Gastrocnemius medialis (tissue), 4 donors: ENCODE data around the gene ODC1. TPM values are rescaled to one million over a fixed set of nuclear protein-coding genes. Genes with fewer than 3 reads are reported as not detected.

Experiments
- ATAC-seq, 2 donors: fragments of 150-250 bp; one replicate each; pipeline ENCODE4 v1.9.1; 2016
- DNase-seq, 2 donors: peaks; one replicate each; pipeline ENCODE4 v3.0.0-alpha.2; 2019
- H3K27ac ChIP-seq, 4 donors: fragments of 200-600 bp; sonication (generic); 1 replicate in 1 of 4; 2 replicates in 3 of 4; pipeline ENCODE4 v1.5.1; 2016 to 2018; ENCODE audit warnings: mild to moderate bottlenecking in 2 of 4, moderate library complexity in 1 of 4
- H3K27me3 ChIP-seq, 3 donors: fragments of 200-600 bp; sonication (generic) in 2 of 3; 1 replicate in 1 of 3; 2 replicates in 2 of 3; pipeline versions ENCODE4 v1.5.1 to v1.6.0; 2016 to 2019; ENCODE audit warnings: mild to moderate bottlenecking in 1 of 3, moderate library complexity in 1 of 3
- H3K36me3 ChIP-seq, 2 donors: fragments of 200-600 bp; sonication (generic) in 1 of 2; one replicate each; pipeline ENCODE4 v1.5.1; 2017 to 2018
- H3K4me1 ChIP-seq, 2 donors: fragments of 200-600 bp; sonication (generic) in 1 of 2; one replicate each; pipeline ENCODE4 v1.5.1; 2016 to 2017; ENCODE audit warnings: mild to moderate bottlenecking in 2 of 2
- H3K4me3 ChIP-seq, 4 donors: fragments of 200-600 bp; sonication (generic) in 3 of 4; 1 replicate in 1 of 4; 2 replicates in 3 of 4; pipeline ENCODE4 v1.5.1; 2016 to 2019; ENCODE audit warnings: mild to moderate bottlenecking in 2 of 4
- H3K9me3 ChIP-seq, 3 donors: fragments of 200-600 bp; sonication (generic) in 2 of 3; 1 replicate in 1 of 3; 2 replicates in 2 of 3; pipeline ENCODE4 v1.5.1; 2016 to 2019
- POLR2A ChIP-seq, 2 donors: fragments of 450-650 bp; IDR thresholded peaks; one replicate each; pipeline ENCODE4 v1.6.1; 2017; ENCODE audit warnings: antibody characterized with exemption in 2 of 2, mild to moderate bottlenecking in 2 of 2, moderate library complexity in 2 of 2
- in situ Hi-C, 4 donors: fragments of 200-750 bp; cut with MboI; loops; one replicate each; pipeline versions ENCODE4 v1.15.0 to v1.8.0; 2017; ENCODE audit warnings: low sequenced_read_pairs in 4 of 4
- intact Hi-C: fragments of 100-400 bp; cut with DNase I; formaldehyde crosslinking; loops from one replicate; pipeline ENCODE4 v1.15.1; 2023; ENCODE audit warnings: low total_unique reads
- total RNA-seq, 4 donors: library from RNA; depleted of rRNA; stranded (reverse); fragments of >200 nt; gene quantifications; one replicate each; pipeline versions ENCODE4 v1.1.0 to v1.2.3, GENCODE V29; 2016
- TF ChIP-seq, protein P1 (sequence below), 5 experiments: fragments of 450-650 bp in 3 of 5; fragments of 200-600 bp in 2 of 5; sonication (generic) in 2 of 5; IDR thresholded peaks in 4 of 5; conservative IDR thresholded peaks in 1 of 5; 1 replicate in 4 of 5; 2 replicates in 1 of 5; pipeline ENCODE4 v1.5.1; 2016 to 2019; ENCODE audit warnings: antibody characterized with exemption in 5 of 5, mild to moderate bottlenecking in 3 of 5, moderate library complexity in 3 of 5

Gene ODC1
- 100 to 1,000 TPM; 134 to 339 (median 255) TPM for total RNA-seq

DNA sequence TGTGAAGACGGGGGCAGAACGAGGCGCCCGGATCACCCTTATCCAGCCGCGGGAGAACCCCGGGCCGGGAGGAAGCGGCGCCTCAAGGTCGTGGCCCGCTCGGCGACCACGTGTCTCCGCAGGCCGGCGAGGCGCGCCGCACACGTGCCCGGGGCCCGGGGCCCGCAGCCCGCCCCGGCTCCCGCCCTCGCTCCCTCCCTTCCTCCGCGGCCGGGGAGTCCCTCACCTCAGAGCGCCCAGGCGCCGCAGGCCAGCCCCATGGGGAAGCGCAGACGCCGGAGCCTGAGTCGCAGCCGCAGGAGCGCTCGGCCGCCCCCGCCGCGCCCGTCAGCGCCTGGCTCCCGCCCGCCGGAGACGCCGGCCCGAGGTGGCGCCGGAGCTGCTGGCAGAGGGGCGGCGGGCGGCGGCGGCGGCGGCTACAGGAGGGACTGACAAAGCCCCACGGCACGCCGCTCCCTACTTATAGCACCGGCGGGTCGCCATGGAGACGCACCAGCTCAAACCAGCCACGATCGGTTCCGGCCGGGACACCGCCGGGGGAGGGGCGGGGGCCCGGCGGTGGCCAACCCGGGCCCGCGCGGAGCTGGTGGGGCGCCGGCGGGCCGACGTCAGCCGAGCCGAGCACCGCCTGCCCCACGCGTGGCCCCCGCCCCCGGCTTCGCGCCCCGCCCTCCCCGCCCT lies at the start of gene ODC1:
Gene ODC1, minus strand, starts transcription at position 433 of the 681 bp plus-strand sequence. CDS start 3,295 bp downstream, outside the sequence.
- Histone ChIP-seq H3K9me3 (no peaks in the 10 kb centered on the region), H3K27ac (peak within 1 kb of the TSS; percentile 90 to 98 (median 95)), H3K4me1 (peaks cover 30 to 32% of the 10 kb centered on the region in 2 donors), H3K4me3 (peak within 1 kb of the TSS; percentile 67 to 90 (median 80)), H3K27me3 (no peaks in the 10 kb centered on the region), H3K36me3 (peaks cover 0 to 18% of the 10 kb centered on the region in 2 donors)
- peak; percentile 88 to 94 for DNase-seq
- peak; percentile 69 to 77 for ATAC-seq
- intact Hi-C loops = loop anchor here (1.0 to 10.0 kb wide), 5 partner anchors 43 to 493 kb away; partner anchors contain the start of genes GRHL1, KLF11 and PDIA6
- peak; percentile 83 to 92 for TF ChIP-seq POLR2A (IDR thresholded peaks at IDR 0.05)
- TF ChIP-seq, protein P1, sequence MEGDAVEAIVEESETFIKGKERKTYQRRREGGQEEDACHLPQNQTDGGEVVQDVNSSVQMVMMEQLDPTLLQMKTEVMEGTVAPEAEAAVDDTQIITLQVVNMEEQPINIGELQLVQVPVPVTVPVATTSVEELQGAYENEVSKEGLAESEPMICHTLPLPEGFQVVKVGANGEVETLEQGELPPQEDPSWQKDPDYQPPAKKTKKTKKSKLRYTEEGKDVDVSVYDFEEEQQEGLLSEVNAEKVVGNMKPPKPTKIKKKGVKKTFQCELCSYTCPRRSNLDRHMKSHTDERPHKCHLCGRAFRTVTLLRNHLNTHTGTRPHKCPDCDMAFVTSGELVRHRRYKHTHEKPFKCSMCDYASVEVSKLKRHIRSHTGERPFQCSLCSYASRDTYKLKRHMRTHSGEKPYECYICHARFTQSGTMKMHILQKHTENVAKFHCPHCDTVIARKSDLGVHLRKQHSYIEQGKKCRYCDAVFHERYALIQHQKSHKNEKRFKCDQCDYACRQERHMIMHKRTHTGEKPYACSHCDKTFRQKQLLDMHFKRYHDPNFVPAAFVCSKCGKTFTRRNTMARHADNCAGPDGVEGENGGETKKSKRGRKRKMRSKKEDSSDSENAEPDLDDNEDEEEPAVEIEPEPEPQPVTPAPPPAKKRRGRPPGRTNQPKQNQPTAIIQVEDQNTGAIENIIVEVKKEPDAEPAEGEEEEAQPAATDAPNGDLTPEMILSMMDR (IDR thresholded peaks at IDR 0.05 in 4 of 5, conservative IDR thresholded peaks at IDR 0.05 in 1 of 5) = peak in 2 of 5 experiments; percentile 12 to 15
- in situ Hi-C loops = no loop called here

DNA sequence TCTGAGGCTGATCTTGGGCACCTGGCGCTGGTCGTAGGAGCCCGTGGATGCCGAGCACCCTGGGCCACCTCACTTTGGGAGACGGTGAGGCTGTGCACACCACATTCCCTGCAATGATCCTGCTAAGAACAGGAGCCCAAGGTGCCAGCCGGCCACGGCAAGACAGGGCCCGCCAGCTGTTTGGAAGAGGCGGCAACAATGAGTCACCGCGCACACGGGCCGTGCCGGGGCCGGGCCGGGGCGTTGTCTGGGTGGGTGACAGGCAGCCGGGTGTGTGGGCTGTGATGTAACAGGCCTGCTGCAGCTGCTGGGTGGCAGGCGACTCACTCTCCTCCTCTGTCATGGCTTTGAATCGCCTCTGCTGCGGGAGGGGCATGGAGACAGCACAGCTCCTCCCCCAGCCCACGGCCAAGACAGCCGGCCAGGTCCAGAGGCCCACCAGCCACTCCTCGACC lies 49.7 kb upstream of the ODC1 start:
- H3K4me3 ChIP-seq = no peak overlapping the region
- peaks cover 3 to 9% of the 10 kb centered on the region in 2 donors for H3K4me1 ChIP-seq
- H3K27ac ChIP-seq = peak overlapping the region; percentile 31 to 75 (median 69)
- H3K27me3 ChIP-seq = no peaks in the 10 kb centered on the region
- peak; percentile 79 to 87 for DNase-seq
- peak; percentile 91 to 93 for ATAC-seq
- H3K36me3 ChIP-seq = no peaks in the 10 kb centered on the region
- no peaks in the 10 kb centered on the region for H3K9me3 ChIP-seq
- in situ Hi-C loops = no loop called here
- intact Hi-C loops = loop anchor here (2.0 kb wide), 1 partner anchor 49 kb away; the partner anchor contains the start of gene ODC1
- no peak for TF ChIP-seq POLR2A (IDR thresholded peaks at IDR 0.05)
- TF ChIP-seq, protein P1 (IDR thresholded peaks at IDR 0.05 in 4 of 5, conservative IDR thresholded peaks at IDR 0.05 in 1 of 5) = no peak

DNA sequence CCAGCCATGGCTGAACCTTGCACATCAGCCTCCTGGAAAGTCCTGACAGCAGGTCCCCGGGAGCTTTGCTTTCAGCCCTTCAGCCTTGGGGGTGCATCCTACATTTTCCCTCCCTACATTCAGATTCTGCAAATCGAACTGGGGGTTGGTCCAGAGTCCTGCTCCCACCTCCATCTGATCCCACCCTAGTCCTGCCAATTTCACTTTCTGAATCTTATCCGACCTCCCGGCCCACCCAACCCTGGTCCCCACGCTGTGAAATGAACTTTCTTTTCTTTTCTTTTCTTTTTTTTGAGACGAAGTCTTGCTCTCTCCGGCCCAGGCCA lies 47.8 kb upstream of the ODC1 start:
- Histone ChIP-seq H3K4me1 (peaks cover 3 to 9% of the 10 kb centered on the region in 2 donors), H3K4me3 (no peak overlapping the region), H3K27me3 (no peaks in the 10 kb centered on the region), H3K9me3 (no peaks in the 10 kb centered on the region), H3K27ac (no peak overlapping the region), H3K36me3 (no peaks in the 10 kb centered on the region)
- ATAC-seq (no peak), DNase-seq (no peak)
- in situ Hi-C loops (no loop called here), intact Hi-C loops (no loop called here)
- TF ChIP-seq, protein P1 (IDR thresholded peaks at IDR 0.05 in 4 of 5, conservative IDR thresholded peaks at IDR 0.05 in 1 of 5) = no peak
- TF ChIP-seq POLR2A (IDR thresholded peaks at IDR 0.05) = no peak

DNA sequence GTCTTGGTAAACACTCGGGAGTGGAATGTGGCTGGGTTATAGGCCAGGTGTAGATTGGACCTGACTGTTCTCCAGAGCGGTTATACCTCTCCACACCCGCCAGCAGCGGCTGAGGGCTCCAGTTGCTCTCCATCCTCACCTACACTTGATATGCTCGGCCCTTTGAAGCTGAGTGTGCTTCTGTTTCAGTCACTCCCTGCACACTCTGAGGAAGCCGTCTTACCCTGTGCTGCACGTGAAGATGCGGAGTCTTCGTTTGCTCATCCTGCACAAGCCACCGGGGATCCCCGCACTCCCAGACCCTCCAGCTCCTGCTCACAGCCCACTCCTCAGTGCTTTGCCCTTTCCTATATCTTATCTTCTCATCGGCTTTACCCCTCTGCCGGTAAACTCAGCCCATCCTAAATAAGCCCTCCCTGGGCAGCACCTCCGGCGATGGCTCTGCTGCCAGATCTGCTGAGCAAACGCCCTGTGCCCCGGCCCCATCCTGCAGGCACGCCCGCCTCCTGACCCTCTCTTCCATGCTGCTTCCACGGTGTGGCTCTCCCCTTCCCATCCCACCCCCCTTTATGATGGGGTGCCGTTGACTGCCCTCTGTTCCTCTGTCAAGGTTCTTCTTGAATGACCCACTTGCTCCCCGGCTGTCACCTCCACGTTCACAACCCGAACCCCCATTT lies 47.3 kb upstream of the ODC1 start:
- no peak for DNase-seq
- in situ Hi-C loops = no loop called here
- no peak for ATAC-seq

More for the DNA sequence above, 47.3 kb upstream of the ODC1 start:
- intact Hi-C loops = no loop called here
- H3K4me1 ChIP-seq = peaks cover 3 to 9% of the 10 kb centered on the region in 2 donors
- H3K9me3 ChIP-seq = no peaks in the 10 kb centered on the region
- H3K27me3 ChIP-seq = no peaks in the 10 kb centered on the region
- no peaks in the 10 kb centered on the region for H3K36me3 ChIP-seq
- no peak overlapping the region for H3K27ac ChIP-seq
- no peak for TF ChIP-seq POLR2A (IDR thresholded peaks at IDR 0.05)
- TF ChIP-seq, protein P1 (IDR thresholded peaks at IDR 0.05 in 4 of 5, conservative IDR thresholded peaks at IDR 0.05 in 1 of 5) = no peak
- H3K4me3 ChIP-seq = no peak overlapping the region
